GM12878 (cell line): ENCODE measurements around the gene ADGRE3. TPM values are rescaled to one million over a fixed set of nuclear protein-coding genes. Genes with fewer than 3 reads are reported as not detected.

ENCODE experiments used
- ATAC-seq: fragments of 200-7000 bp; cut with Tn5 transposase; 3 replicates; pipeline ENCODE4 v1.9.1; 2020; ENCODE audit warnings: mild to moderate bottlenecking, moderate library complexity
- BruUV-seq: library from RNA; stranded (reverse); fragments of 400-500 nt; replicated peaks from 2 replicates; lab custom pipeline; 2021; lab: Mats Ljungman, UMichigan
- CTCF ChIA-PET: fragments of 300-600 bp; sonication (Branson Sonifier 250); formaldehyde crosslinking; extraction: SDS; loops from one replicate; lab custom pipeline; 2021; ENCODE audit warnings: inconsistent platforms; lab: Yijun Ruan, JAX
- POLR2A ChIA-PET: fragments of 350-600 bp; formaldehyde crosslinking; extraction: SDS; loops from one replicate; lab custom pipeline; 2021; ENCODE audit warnings: inconsistent platforms; lab: Charles Lee
- RAD21 ChIA-PET: fragments of 300-600 bp; sonication (Branson Sonifier 250); formaldehyde crosslinking; loops from one replicate; lab custom pipeline; 2023; ENCODE audit warnings: antibody characterized with exemption; ENCODE audit not compliant: unreplicated experiment; lab: Charles Lee
- SMC1A ChIA-PET: fragments of 300-600 bp; sonication (Branson Sonifier 250); formaldehyde crosslinking; loops from one replicate; lab custom pipeline; 2023; ENCODE audit not compliant: unreplicated experiment, uncharacterized antibody; lab: Charles Lee
- DNase-seq: peaks from one replicate; pipeline ENCODE4 v3.0.0-alpha.2; 2011; ENCODE audit warnings: low read depth, low spot score
- FAIRE-seq: peaks from 3 replicates; lab custom pipeline; 2011; peaks lifted over from hg19 to GRCh38; lab: Jason Lieb, UNC
- H2AFZ ChIP-seq: 2 replicates; pipeline ENCODE4 v1.6.0; 2011; ENCODE audit warnings: low read depth, low read length, control low read depth; ENCODE audit not compliant: control insufficient read depth
- H3K27ac ChIP-seq: 2 replicates; pipeline ENCODE4 v1.5.1; 2011; ENCODE audit warnings: control low read depth; ENCODE audit not compliant: control insufficient read depth, insufficient read depth
- H3K27me3 ChIP-seq, 2 experiments: replicated peaks in 1 of 2; 2 replicates each; pipeline versions ENCODE4 v1.6.0 to v1.6.1; 2011; ENCODE audit warnings: low read length in 1 of 2; ENCODE audit not compliant: control insufficient read depth in 2 of 2, insufficient read depth in 2 of 2
- H3K36me3 ChIP-seq, 2 experiments: 2 replicates each; pipeline ENCODE4 v1.5.1; 2011; ENCODE audit warnings: low read length in 1 of 2; ENCODE audit not compliant: control insufficient read depth in 2 of 2, insufficient read depth in 2 of 2
- H3K4me1 ChIP-seq: 2 replicates; pipeline ENCODE4 v1.6.1; 2011; ENCODE audit warnings: mild to moderate bottlenecking, low read length, moderate library complexity, mixed read lengths; ENCODE audit not compliant: control insufficient read depth, insufficient read depth
- H3K4me2 ChIP-seq: 2 replicates; pipeline ENCODE4 v1.6.0; 2011; ENCODE audit warnings: control low read depth; ENCODE audit not compliant: control insufficient read depth, insufficient read depth
- H3K4me3 ChIP-seq: fragments of 200-600 bp; sonication (generic); 2 replicates; pipeline ENCODE4 v1.5.1; 2016
- H3K79me2 ChIP-seq: 2 replicates; pipeline ENCODE4 v1.6.0; 2011; ENCODE audit warnings: low read length; ENCODE audit not compliant: control insufficient read depth, insufficient read depth
- H3K9ac ChIP-seq: 2 replicates; pipeline ENCODE4 v1.8.0; 2011; ENCODE audit warnings: low read length, control low read depth, mixed read lengths; ENCODE audit not compliant: control insufficient read depth, insufficient read depth
- H3K9me3 ChIP-seq: replicated peaks from 3 replicates; pipeline ENCODE4 v1.5.1; 2011; ENCODE audit warnings: mild to moderate bottlenecking, low read length; ENCODE audit not compliant: control insufficient read depth, insufficient read depth
- H4K20me1 ChIP-seq: 2 replicates; pipeline ENCODE4 v1.6.0; 2011; ENCODE audit not compliant: control insufficient read depth, insufficient read depth
- BHLHE40 ChIP-seq, 2 experiments: fragments of 450-650 bp in 1 of 2; IDR thresholded peaks; 2 replicates each; pipeline ENCODE4 v1.6.1; 2011 to 2017; ENCODE audit warnings: low read depth in 2 of 2, borderline replicate concordance in 1 of 2, improper control_type of control experiment in 1 of 2, low read length in 1 of 2, mild to moderate bottlenecking in 1 of 2
- DPF2 ChIP-seq: fragments of 450-650 bp; IDR thresholded peaks from 2 replicates; pipeline ENCODE4 v1.6.1; 2017; ENCODE audit warnings: mild to moderate bottlenecking
- KDM1A ChIP-seq: fragments of 200-600 bp; sonication (generic); IDR thresholded peaks from 2 replicates; pipeline ENCODE4 v1.6.1; 2016; ENCODE audit warnings: borderline replicate concordance
- MTA2 ChIP-seq: fragments of 450-650 bp; IDR thresholded peaks from 2 replicates; pipeline ENCODE4 v1.6.1; 2016; ENCODE audit warnings: low read depth, mild to moderate bottlenecking, moderate library complexity
- RCOR1 ChIP-seq: conservative IDR thresholded peaks from 2 replicates; pipeline ENCODE4 v1.6.1; 2012; ENCODE audit warnings: low read depth, low read length, improper control_type of control experiment
- WGBS: methylation state at CpG from one replicate; pipeline ENCODE4 v1.1.6; 2016; ENCODE audit warnings: low lambda C conversion rate; ENCODE audit not compliant: insufficient replicate concordance, insufficient coverage; ENCODE audit errors: missing lambda C conversion rate; 5-methylcytosine and 5-hydroxymethylcytosine counted together
- in situ Hi-C: fragments of 300-500 bp; cut with MboI; formaldehyde crosslinking; loops from 9 replicates; pipeline ENCODE4 v1.14.3; 2018; ENCODE audit warnings: mixed read lengths
- intact Hi-C: fragments of 100-400 bp; cut with micrococcal nuclease; formaldehyde crosslinking; loops from one replicate; pipeline ENCODE4 v1.14.2; 2022; ENCODE audit not compliant: unreplicated experiment
- polyA plus RNA-seq, 11 experiments: library from polyadenylated mRNA; depleted of rRNA in 4 of 11; unstranded in 6 of 11; stranded (reverse) in 5 of 11; fragments of >200 nt; fragmentation: Nextera tagmentation in 4 of 11; fragmentation: Illumina TruSeq in 1 of 11; extraction: Ambion mirVana in 4 of 11; extraction: Trizol in 1 of 11; gene quantifications; 1 replicate in 1 of 11; 2 replicates in 10 of 11; pipeline versions ENCODE4 v1.2.1 to v1.2.3, GENCODE V29; 2011 to 2016; ENCODE audit warnings: inconsistent platforms in 2 of 11, missing spikeins in 2 of 11, low read depth in 1 of 11
- total RNA-seq, 4 experiments: library from RNA; depleted of rRNA in 3 of 4; stranded (reverse); fragments of >200 nt in 3 of 4; fragmentation: Illumina TruSeq in 1 of 4; extraction: Trizol in 1 of 4; gene quantifications; 2 replicates each; pipeline versions ENCODE4 v1.2.1 to v1.2.3, GENCODE V29; 2013 to 2021
- TF ChIP-seq, protein P1 (sequence below): fragments of 450-650 bp; IDR thresholded peaks from 2 replicates; pipeline ENCODE4 v1.6.1; 2018; ENCODE audit warnings: mild to moderate bottlenecking, low read depth, moderate library complexity; ENCODE audit not compliant: partially characterized antibody
- TF ChIP-seq, protein P2 (sequence below): fragments of 450-650 bp; IDR thresholded peaks from 2 replicates; pipeline ENCODE4 v1.6.1; 2017; ENCODE audit warnings: mild to moderate bottlenecking, moderate library complexity

ADGRE3 gene
- total and polyA plus RNA-seq, 10 of the 15 experiments (the other 5 are each of a cell fraction or from before 2014, with no cell fraction given) = 0.04 to 0.10 (median 0.05) TPM; not detected in 6

DNA sequence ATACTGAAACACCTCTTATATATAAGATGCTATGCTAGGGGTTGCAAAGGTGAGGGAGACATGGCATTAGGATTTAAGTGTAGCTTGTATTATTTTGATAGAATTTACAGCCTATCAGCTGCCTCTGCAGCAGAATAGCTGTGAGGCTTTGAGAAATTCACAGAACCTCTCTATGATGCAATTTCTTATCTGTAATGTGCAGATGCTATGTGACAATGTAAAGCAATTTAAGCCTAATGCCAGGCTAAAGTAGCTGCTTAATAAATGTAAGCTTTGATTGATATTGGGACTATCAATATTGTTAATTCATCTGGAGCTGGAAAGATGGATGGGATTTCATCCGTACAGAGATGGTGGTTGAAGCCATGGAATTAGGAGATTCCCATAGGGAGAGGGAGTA lies 1.6 kb downstream of the ADGRE3 start (continued):
- TF ChIP-seq RCOR1 = no peak
- TF ChIP-seq, protein P1, sequence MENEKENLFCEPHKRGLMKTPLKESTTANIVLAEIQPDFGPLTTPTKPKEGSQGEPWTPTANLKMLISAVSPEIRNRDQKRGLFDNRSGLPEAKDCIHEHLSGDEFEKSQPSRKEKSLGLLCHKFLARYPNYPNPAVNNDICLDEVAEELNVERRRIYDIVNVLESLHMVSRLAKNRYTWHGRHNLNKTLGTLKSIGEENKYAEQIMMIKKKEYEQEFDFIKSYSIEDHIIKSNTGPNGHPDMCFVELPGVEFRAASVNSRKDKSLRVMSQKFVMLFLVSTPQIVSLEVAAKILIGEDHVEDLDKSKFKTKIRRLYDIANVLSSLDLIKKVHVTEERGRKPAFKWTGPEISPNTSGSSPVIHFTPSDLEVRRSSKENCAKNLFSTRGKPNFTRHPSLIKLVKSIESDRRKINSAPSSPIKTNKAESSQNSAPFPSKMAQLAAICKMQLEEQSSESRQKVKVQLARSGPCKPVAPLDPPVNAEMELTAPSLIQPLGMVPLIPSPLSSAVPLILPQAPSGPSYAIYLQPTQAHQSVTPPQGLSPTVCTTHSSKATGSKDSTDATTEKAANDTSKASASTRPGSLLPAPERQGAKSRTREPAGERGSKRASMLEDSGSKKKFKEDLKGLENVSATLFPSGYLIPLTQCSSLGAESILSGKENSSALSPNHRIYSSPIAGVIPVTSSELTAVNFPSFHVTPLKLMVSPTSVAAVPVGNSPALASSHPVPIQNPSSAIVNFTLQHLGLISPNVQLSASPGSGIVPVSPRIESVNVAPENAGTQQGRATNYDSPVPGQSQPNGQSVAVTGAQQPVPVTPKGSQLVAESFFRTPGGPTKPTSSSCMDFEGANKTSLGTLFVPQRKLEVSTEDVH = no peak
- TF ChIP-seq BHLHE40 (IDR thresholded peaks at IDR 0.05; ENCODE audit: borderline replicate concordance in 1 of 2, low read depth in 2 of 2, low read length in 1 of 2) = no peak
- no peak for TF ChIP-seq DPF2
- TF ChIP-seq MTA2 = no peak
- no peak for TF ChIP-seq KDM1A

DNA sequence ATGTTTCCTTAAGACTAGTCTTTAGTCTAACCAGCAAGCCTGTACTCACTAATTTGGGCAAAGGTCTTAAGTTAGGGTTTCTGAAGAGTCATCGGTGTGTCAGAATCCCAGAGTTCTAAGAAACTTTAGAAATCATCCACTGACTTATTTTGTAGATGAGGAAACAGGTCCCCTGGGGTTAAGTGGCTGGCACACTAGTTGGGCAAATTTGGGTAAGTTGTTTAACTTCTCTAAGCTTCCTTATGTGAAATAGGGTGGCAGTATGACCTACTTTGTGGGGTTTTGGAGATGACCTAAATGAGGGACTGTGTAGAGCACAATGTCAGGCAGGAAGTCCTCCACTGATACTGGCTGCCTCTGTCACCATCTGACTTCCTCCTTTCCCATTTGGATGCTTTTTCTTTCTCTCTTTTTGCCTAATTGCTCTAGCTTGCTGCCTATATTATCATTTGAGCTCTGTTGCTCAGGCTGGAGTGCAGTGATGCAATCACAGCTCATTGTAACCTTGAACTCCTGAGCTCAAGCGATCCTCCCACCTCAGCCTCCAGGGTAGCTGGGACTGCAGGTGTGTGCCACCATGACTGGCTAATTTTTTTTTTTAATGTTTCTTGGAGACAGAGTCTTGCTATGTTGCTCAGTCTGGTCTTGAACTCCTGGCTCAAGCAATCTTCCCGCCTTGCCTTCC lies 2.3 kb downstream of the ADGRE3 start:
- peaks cover 10% of the 10 kb centered on the region for H3K4me1 ChIP-seq
- WGBS = 34% methylated on average over 3 of the region's 3 CpGs
- H2AFZ ChIP-seq = no peak overlapping the region
- H3K27me3 ChIP-seq = no peaks in the 10 kb centered on the region
- RAD21 ChIA-PET = interaction anchor here (1.0 to 9.3 kb wide), 4 partner anchors 8 to 99 kb away, joined by 3 to 70 read pairs (median 6); no protein-coding TSS in a partner anchor
- H3K79me2 ChIP-seq = no peaks in the 10 kb centered on the region
- TF ChIP-seq, protein P2, sequence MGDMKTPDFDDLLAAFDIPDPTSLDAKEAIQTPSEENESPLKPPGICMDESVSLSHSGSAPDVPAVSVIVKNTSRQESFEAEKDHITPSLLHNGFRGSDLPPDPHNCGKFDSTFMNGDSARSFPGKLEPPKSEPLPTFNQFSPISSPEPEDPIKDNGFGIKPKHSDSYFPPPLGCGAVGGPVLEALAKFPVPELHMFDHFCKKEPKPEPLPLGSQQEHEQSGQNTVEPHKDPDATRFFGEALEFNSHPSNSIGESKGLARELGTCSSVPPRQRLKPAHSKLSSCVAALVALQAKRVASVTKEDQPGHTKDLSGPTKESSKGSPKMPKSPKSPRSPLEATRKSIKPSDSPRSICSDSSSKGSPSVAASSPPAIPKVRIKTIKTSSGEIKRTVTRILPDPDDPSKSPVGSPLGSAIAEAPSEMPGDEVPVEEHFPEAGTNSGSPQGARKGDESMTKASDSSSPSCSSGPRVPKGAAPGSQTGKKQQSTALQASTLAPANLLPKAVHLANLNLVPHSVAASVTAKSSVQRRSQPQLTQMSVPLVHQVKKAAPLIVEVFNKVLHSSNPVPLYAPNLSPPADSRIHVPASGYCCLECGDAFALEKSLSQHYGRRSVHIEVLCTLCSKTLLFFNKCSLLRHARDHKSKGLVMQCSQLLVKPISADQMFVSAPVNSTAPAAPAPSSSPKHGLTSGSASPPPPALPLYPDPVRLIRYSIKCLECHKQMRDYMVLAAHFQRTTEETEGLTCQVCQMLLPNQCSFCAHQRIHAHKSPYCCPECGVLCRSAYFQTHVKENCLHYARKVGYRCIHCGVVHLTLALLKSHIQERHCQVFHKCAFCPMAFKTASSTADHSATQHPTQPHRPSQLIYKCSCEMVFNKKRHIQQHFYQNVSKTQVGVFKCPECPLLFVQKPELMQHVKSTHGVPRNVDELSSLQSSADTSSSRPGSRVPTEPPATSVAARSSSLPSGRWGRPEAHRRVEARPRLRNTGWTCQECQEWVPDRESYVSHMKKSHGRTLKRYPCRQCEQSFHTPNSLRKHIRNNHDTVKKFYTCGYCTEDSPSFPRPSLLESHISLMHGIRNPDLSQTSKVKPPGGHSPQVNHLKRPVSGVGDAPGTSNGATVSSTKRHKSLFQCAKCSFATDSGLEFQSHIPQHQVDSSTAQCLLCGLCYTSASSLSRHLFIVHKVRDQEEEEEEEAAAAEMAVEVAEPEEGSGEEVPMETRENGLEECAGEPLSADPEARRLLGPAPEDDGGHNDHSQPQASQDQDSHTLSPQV = no peak
- H3K4me2 ChIP-seq = no peak overlapping the region
- H3K9me3 ChIP-seq = peaks cover 14% of the 10 kb centered on the region
- SMC1A ChIA-PET = interaction anchor here (0.6 to 10.3 kb wide), 4 partner anchors 14 to 98 kb away, joined by 3 to 144 read pairs (median 8); partner anchors contain the start of gene ZNF333
- FAIRE-seq (no peak), ATAC-seq (no peak), DNase-seq (no peak)
- H3K4me3 ChIP-seq = no peak overlapping the region
- no peaks in the 10 kb centered on the region for H4K20me1 ChIP-seq
- in situ Hi-C loops = no loop called here
- no peak overlapping the region for H3K27ac ChIP-seq
- H3K9ac ChIP-seq = no peak overlapping the region
- POLR2A ChIA-PET = interaction anchor here (0.9 kb wide), 1 partner anchor 11 kb away, joined by 5 read pairs; no protein-coding TSS in a partner anchor
- intact Hi-C loops = no loop called here
- no peaks in the 10 kb centered on the region for H3K36me3 ChIP-seq
- BruUV-seq = no TSS peak
- CTCF ChIA-PET = interaction anchor here (1.0 to 9.8 kb wide), 5 partner anchors 13 to 98 kb away, joined by 3 to 104 read pairs (median 5); no protein-coding TSS in a partner anchor
